GM19328 (cell line): Measurements from ENCODE around the gene SELP.

Experiments
- ATAC-seq: cut with Tn5 transposase; IDR thresholded peaks from one replicate; pipeline ENCODE4 v1.9.1; 2021; ENCODE audit warnings: mild to moderate bottlenecking, moderate library complexity; ENCODE audit not compliant: unreplicated experiment

The SELP gene

DNA sequence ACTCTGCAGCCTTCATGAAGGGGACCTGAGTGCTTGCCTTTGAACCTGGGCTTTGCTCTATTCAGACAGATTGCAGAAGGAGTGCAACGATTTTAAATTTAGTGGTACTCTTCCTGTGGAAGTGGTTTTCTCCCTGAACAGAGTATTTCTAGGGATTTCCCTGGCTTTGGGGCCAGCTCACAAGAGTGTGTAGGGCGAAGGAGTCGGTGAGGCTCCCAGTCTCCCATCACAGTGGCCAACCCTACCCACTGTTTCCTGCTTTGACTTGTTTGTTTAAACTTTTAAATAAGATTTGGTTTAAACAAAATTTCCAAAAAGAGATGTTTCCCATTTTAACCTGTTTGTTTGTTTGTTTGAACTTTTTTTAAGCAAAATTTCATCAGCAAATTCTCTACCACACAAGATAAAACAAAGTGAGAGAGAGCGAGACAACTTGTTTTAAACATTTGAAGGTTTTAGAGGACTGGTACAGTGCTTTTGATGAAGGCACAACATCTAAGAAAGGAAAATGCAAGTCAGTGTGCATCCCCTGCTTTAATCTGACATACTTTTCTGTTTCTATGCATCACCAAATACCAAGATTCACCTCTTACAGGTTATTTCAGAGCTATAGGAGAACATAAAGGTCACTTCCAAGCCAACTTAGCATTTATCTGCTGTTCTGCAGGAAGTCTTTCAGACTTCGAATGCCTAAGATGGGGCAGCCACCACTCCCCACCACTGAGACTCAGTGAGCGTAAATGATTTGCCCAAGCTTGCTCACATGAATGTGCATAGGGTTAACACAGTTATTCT, 6.6 kb downstream of the SELP start:
- no peak for ATAC-seq

DNA sequence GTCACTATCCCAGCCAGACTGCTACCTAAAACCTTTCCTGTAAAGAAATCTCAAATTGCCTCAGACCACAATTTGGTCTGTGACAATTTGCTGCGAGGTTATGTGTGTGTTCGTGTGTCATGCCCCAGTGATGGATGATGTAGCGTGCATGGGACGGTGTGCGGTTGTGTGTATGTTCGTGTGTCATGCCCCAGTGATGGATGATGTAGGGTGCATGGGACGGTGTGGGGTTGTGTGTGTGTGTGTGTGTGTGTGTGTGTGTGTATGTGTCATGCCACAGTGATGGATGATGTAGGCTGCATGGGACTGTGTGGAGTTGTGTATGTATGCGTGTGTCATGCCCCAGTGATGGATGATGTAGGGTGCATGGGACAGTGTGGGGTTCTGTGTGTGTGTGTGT, 9.4 kb downstream of the SELP start:
- ATAC-seq: no peak

DNA sequence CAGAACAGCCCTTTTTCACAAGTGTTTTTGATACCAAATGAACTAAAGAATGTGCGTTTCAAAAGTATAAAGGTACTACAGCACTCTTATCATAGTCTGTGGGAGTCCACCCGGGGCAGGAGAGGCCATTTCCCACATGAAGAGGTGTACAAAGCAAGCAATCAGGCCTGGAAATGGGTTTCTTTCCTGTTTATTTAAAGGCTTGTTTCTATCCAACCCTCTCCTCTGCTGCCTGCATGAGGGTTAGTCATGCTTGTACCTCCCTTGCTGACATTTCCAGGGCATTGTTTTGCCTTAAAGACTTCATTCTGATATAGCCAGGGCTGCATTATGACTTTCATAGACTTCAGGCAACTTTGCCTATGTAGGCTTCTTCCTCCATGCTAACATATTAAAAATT, 11.6 kb downstream of the SELP start:
- no peak for ATAC-seq

DNA sequence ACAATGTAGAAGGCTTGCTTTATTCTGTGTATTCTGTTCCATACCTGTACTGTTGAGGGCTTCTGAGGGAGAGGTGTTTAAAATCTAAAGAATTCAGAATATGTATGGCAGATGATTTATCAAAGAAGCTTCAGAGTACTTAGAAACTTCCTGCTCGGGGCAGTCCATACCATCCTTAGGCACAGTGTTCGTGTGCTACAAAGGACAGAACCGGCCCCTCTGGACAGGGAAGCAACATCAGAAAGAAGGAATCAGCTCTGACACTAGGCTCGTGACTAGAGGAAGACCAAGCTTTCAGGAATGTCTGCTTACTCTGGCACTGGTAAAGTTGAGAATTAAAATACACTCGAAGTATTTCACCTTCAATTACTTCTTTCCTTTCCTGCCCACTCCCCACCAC, 14.1 kb downstream of the SELP start:
- no peak for ATAC-seq

DNA sequence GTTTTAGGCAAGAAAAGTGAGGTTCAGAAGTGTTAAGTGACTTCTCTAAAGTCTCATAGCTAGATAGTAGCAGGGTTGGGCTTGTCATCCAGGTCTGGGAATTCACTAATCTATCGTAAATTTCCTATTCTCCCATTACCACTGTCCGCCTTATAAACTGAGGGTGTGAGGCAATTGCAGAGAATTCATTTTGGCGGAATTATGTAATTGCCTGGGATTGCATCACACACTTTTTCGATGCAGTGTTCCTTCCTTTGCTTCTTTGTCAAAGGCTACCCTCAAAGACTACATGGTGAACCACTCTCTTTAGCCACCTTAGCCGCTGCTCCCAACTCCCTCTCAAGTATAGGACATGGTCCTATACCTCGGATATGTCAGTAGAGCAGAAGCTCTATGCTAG, 19.1 kb downstream of the SELP start:
- ATAC-seq: no peak

DNA sequence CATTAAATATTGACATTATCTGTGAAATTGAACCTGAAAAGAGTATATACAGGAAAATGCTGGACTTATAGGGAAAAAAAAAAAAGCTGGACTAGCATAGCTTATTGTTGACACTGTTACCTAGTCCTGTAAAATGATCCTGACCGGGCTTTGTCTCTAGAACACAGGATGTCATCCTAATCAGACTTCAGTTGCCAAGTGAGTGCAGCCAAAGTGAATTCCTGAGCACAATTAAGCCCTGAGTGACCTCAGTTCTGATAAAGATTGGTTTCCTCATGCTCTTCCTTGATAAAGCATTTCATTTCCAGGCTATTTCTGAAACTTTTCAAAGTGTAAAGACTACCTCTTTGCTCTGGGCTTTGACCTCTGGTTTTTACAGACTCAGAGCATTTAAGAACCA, 19.8 kb downstream of the SELP start:
- no peak for ATAC-seq

DNA sequence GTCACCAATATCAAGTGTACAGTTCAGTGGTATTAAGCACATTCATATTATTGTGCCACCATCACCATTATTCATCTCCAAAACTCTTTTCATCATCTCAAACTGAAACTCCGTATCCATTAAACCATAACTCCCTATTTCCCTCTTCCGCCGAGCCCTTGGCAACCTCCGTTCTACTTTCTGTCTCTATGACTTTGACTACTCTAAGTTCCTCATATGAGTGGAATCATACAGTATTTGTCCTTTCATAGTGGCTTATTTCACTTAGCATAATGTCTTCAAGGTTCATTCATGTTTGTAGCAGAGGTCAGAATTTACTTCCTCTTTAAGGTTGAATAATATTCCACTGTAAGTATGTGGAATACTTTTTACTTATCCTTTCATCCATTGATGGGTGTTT, 21.7 kb downstream of the SELP start:
- no peak for ATAC-seq

DNA sequence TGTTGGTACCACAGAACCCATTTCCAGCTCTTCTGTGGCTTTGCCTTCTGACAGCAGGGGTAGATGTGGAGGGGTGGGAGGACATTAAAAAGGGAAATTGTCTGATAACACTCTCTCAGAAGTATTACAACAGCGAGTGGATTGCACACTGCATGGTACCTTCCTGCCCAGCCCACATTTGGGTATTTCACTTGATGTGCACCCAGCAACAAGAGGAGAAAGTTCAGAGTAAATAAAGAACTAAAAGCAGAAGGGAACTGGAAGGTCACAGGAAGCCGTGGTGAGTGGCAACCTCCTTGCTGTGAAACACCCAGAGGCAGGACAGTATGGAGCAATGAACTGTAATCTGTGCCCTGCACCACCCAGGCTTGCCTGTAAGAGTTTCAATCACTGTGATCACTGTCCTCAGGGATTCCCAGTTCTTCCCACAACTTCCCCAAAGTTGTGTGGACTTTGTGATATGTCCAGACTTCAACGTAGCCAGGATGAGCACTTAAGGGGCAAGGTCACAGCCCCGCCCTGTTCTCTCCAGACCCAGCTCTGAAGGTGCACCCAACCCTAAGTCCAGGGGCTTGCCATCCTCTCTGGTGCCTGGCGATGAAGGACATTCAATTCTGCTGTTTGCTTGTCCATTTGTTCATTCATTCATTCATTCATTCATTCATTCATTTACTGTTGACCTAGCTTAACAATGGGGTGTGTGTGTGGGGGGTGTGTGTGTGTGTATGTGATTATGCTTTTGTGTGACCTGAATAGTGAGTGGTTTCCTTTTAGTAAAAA, 25.0 kb downstream of the SELP start:
- no peak for ATAC-seq

DNA sequence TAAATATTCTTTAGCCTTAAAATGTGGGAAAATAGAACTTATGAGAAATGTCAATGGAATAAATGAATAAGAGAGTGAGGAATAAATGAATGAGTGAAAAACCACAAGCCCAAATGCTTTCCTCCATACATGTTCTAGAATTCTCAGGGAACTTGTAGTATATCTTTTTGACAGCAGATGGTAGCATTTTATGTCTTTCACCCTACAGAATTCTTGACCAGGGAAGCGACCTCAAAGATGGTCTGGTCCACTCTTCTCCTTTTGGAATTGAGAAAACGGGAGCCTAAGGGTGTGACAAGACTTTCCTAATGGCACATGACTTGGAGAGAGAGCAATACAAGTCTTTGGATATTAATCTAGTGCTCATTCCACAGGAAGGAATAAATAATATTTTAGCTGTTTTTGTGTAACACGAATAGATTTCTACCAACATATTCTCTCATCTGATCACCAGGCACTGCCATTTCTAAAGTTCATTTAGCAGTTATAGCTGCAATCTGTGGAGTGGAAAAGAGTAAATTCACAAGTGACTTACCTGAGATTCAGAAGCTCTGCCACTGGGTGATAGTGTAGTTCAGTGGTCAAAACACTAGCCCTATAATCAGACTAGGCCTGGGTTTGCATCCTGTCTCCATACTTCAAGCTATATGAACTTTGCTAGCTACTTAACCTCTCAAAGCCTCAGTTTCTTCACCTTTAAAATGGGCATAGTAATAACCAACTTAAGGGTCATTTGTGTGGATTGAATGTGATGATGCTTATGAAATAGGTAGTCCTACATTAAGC, 28.6 kb downstream of the SELP start:
- no peak for ATAC-seq

DNA sequence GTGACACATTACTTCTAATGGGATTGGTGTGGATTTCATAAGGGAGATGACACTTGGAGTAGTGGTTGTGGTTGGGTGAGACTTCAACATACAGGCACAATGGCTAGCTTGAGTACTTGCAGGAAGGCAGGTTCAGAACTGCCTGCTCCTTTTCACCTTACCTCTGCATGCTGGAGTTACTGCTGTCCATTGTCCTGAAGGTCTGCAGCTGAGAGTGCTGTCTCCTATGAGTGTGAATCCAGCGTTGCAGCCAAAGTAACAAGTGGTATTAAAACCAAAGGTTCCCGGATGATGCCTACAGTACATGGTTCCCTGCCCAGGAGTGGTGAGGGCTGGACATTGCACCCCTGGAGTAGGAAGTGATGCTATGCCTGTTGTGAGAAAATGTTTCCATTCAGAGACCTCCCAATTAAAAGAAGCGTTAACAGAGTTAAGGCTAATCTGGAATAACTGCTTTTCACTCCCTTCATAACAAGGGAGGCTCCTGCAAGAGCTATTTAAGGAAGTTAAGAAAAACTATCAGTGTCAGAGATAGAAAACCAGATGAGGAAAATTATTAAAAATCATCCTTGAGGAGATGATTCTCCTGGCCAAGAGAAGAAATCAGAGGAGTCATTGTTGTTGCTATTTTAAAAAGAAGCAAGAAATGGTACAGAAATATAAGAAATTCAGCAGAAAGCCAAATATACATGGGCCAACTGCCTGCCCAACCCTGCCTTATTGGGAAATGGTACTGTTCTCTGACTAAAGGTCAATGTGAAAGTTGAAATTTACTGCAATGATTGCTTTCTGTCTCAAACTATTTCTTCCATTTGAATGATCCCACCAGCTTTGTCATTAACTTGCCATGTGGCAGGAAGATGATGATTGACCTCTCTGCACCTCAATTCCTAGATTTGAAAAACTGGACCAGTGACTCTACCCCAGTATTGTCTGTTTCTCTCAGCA, 33.9 kb downstream of the SELP start:
- no peak for ATAC-seq

DNA sequence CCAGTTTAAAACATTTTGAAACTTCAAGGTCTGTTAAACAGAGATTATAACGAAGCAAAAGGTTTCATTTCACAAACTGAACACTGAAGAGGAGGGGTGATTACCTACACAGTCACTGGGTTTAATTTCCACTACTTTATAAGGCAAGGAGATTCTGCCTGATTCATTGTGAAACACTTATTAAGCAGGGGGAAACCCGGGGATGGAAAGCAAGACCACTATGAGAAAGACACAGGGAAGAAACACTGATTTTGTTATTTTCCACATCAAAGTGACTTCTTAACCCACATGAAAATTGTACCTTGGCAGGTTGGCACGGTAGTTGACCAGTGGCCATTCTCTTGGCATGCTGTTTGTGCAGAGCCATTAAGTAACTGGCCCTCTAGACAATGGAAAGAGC, 35.5 kb downstream of the SELP start:
- ATAC-seq: no peak

DNA sequence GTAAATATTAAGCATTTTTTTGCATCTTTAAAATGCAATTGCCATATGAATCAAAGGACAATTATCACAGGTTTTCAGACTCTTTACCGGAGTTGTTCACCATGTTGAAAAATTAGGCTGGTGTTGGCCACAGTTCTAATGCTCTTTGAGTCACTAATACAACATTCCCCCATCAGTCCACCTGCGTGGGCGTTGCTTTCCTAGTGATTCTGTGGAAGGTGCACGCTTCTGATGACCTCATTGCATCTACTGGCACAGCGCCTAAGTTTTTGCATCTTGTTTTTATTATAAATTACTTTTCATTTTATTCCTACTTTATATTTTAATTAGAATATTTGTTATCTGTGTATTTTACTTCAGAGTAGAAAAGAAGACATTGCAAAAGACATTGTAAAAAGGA, 39.0 kb downstream of the SELP start:
- no peak for ATAC-seq

DNA sequence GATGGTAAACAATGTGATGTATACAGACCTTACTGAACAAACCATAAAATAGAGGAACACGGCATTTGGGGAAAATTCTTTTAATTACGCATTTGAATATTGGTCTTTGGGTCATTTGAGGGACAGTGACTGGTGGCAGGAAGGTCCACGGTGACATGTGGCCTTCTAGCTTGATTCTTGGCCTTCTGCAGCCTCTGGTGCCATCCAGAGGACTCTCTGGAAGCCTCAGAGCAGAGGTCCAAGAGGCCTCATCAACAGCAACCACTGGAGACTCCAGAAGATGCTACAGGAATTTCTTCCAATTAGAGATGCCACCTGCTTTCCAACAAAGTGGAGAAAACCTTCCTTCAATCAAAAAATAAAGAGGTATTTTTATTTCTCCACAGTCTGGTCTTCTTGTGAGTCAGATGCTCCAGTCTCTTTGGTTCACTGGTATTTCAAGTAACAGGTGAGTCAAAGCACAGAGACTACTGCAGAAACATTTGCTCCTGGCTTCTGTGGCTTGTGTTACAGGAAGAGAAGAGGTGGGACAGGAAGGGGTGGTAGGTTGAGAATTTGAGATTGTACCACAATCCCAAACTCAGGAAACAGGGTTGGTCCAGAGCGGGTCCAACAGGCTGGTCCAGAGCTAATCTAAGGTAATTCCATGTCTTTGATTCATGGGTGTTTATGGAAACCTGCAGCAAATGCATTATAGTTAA, 41.0 kb downstream of the SELP start:
- no peak for ATAC-seq

DNA sequence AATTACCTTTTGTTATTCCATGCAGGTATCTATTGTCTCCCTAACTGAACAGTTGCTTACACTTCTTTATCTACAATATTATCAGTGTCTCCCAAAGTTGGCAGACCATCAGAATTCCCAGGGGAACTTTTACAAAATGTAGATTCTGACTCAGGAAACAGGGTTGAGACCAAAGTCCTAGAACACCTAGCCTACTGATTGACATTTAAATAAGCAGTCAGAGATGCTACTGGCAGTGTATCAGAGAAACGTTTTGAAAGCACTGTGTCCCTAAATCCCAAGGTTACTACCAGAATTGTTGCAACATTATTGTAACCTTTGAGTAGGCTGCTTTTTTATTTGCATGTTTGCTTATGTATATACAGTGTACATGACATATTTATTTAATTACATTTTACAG, 41.8 kb downstream of the SELP start:
- no peak for ATAC-seq

DNA sequence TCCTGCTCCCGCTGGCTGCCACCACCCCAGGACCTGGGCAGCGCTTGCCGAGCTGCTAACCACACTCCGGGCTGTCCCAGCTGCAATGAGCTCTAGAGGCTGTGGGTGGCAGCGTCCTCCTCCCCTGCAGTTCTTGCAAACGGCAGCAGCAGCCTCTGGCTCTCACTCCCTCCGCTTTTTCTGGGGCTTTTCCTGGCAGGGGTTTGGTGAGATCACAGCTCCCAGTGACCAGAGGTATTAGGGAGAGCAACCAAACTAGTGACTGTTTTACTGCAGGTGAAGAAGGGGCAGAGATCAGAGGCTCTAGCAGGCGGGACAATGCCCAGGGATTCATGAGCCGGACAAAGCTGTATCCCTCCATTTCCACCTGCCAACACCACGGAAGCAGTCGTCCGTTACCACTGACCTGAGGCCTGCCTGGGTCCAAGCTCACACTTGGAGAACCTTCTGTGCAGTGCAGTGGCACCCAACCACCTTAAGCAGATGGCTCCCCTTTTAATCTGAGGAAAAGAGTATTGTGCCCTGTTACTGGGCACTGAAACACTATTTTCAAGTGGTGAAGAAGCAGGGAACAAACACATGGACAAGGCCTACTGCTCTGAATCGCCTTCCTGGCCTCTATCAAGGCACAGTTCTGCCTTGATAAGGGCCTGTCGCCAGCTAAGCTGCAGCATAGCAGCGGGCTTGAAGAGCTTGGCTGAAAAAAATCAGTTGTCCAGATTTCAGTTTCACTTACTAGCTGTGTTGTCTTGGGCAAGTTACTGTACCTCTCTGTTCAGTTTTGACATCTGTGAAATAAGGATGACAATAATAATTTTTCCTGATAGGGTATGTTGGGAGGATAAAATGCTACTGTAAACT, 43.3 kb downstream of the SELP start, which contains the start of gene F5:
Gene F5 (minus strand): TSS at position 87 of the 861 bp plus-strand sequence. CDS start 95 bp downstream, outside the sequence.
- peak; percentile 95 for ATAC-seq

DNA sequence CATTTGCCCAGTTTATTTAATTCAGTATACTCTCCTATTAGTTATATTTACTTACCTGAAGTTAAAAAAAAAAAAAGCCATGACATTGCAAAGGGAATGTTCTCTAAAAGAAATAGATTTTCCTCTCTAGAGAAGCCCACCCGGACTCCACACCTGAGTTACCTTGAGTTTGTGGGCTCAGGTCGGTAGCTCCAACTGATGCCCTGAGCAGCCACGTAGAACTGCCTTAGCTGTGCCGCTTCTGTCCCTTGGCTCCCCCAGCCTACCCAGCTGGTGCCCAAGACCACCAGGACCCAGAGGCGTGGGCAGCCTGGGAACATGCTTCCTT, 43.9 kb downstream of the SELP start:
- no peak for ATAC-seq

DNA sequence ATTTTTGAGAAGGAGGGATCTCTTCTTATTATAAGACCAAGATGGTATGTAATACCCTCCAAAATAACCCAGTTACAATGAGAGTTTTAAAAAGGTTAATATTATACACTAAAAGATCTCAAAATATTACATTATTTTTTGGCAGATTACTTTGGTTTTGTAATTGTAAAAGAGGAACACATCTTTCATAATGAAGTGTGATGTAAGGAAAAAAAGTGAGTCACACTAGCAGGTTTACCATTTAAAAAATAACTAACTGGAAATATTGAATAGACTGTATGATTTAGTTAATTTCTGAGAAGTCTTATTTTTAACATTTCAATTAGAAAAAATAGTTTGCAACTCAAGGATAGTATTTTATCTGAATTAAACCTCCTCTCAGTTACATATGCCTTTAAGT, 44.7 kb downstream of the SELP start:
- no peak for ATAC-seq

DNA sequence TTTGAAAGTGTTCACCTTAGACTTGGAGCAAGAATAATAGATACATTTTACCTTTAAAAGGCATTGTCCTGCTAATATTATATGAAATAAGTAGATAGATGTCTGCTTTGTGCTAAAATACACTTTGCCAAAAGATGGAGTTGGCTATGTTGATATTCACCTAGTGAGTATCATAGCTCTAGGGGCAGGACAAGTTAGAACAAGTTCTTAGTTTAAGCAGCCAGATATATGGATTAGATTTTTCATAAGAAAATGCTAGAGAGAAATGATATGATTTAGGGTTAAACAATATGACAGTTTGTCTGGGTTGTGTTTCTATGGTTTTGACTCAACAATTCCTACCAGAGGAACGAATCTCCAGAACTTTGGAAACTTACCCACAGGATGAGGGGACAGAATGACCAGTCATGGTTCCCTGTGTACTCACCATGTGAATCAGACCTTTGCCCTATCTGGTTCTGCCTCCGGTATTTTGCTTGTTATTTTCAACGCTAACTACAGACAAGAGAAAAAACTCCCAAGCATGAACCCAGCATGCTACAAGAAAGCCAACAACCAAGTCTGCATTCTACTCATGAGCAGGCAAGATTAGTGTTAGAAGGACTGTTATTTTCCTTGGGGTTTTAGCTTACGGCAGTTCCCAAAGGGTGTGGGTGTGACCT, 45.3 kb downstream of the SELP start:
- no peak for ATAC-seq
